ENCODE measurements around the gene DNASE1L2.

- TF ChIP-seq CTCF (tag by site-specific recombination; IDR thresholded peaks at IDR 0.05) = no peak
- no peak for TF ChIP-seq ZNF404 (tag by site-specific recombination; IDR thresholded peaks at IDR 0.05)
- TF ChIP-seq ZBTB7A (tag by site-specific recombination; IDR thresholded peaks at IDR 0.05; ENCODE audit: low read depth) = no peak
- TF ChIP-seq ZNF138 (tag by site-specific recombination; IDR thresholded peaks at IDR 0.05; ENCODE audit: borderline replicate concordance) = no peak
- TF ChIP-seq ZNF518A (tag by site-specific recombination; conservative IDR thresholded peaks at IDR 0.05; ENCODE audit: low read depth) = no peak
- no peak for TF ChIP-seq PRDM1 (tag by site-specific recombination; IDR thresholded peaks at IDR 0.05)
- TF ChIP-seq TRIM28 (IDR thresholded peaks at IDR 0.05; ENCODE audit: borderline replicate concordance, low read length) = no peak
- no peak for TF ChIP-seq ZNF121 (tag by site-specific recombination; IDR thresholded peaks at IDR 0.05)
- TF ChIP-seq ZNF48 (tag by site-specific recombination; IDR thresholded peaks at IDR 0.05) = no peak
- TF ChIP-seq ZSCAN5A (tag by site-specific recombination; IDR thresholded peaks at IDR 0.05) = no peak
- no peak for TF ChIP-seq MZF1 (tag by site-specific recombination; IDR thresholded peaks at IDR 0.05; ENCODE audit: borderline replicate concordance)
Measured at GRCh38 chr16:2206780-2207433, 29.3 kb upstream of the DNASE1L2 start.

Data from HEK293 (cell line).